ENCODE data around the gene SUN1.

- TF ChIP-seq, protein P1, sequence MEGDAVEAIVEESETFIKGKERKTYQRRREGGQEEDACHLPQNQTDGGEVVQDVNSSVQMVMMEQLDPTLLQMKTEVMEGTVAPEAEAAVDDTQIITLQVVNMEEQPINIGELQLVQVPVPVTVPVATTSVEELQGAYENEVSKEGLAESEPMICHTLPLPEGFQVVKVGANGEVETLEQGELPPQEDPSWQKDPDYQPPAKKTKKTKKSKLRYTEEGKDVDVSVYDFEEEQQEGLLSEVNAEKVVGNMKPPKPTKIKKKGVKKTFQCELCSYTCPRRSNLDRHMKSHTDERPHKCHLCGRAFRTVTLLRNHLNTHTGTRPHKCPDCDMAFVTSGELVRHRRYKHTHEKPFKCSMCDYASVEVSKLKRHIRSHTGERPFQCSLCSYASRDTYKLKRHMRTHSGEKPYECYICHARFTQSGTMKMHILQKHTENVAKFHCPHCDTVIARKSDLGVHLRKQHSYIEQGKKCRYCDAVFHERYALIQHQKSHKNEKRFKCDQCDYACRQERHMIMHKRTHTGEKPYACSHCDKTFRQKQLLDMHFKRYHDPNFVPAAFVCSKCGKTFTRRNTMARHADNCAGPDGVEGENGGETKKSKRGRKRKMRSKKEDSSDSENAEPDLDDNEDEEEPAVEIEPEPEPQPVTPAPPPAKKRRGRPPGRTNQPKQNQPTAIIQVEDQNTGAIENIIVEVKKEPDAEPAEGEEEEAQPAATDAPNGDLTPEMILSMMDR (conservative IDR thresholded peaks at IDR 0.05; ENCODE audit: low read depth in 2 of 2): no peak
- TF ChIP-seq POLR2AphosphoS5 (IDR thresholded peaks at IDR 0.05; ENCODE audit: low read depth): no peak
- no peak for TF ChIP-seq NANOG (IDR thresholded peaks at IDR 0.05; ENCODE audit: borderline replicate concordance)
- no peak for TF ChIP-seq EZH2phosphoT487 (IDR thresholded peaks at IDR 0.05; ENCODE audit: unreplicated experiment)
- no peak for TF ChIP-seq EZH2 (IDR thresholded peaks at IDR 0.05; ENCODE audit: low read depth, unreplicated experiment)
- no peak for TF ChIP-seq CREB1 (CRISPR knock-in tag; IDR thresholded peaks at IDR 0.05; ENCODE audit: low read depth)
- no peak for TF ChIP-seq JUNB (IDR thresholded peaks at IDR 0.05; ENCODE audit: unreplicated experiment)
- TF ChIP-seq ETS1 (IDR thresholded peaks at IDR 0.05): no peak
Measured at GRCh38 chr7:909358-910329, 77.4 kb downstream of the SUN1 start.

All from GM23338 (cell line).